A549 (cell line): Measurements from ENCODE around the gene TRIML1. TPM values are rescaled to one million over a fixed set of nuclear protein-coding genes. Genes with fewer than 3 reads are reported as not detected.

Experiments
- ATAC-seq, 2 experiments: fragments of 200-7000 bp in 1 of 2; fragments of >200 bp in 1 of 2; cut with Nextera tagmentation in 1 of 2; cut with Tn5 transposase in 1 of 2; 3 replicates each; pipeline versions ENCODE4 v1.8.0 to v1.9.1; 2018 to 2020; ENCODE audit warnings: mild to moderate bottlenecking in 1 of 2, moderate library complexity in 1 of 2
- CTCF ChIA-PET: fragments of 300-600 bp; sonication (Branson Sonifier 250); formaldehyde crosslinking; extraction: SDS; loops from one replicate; lab custom pipeline; 2021; ENCODE audit warnings: antibody characterized with exemption, inconsistent platforms; lab: Yijun Ruan, JAX
- POLR2A ChIA-PET: fragments of 350-600 bp; formaldehyde crosslinking; extraction: SDS; loops from one replicate; lab custom pipeline; 2021; ENCODE audit warnings: antibody characterized with exemption, inconsistent platforms; lab: Yijun Ruan, JAX
- DNase-seq, 2 experiments: peaks; one replicate each; pipeline versions ENCODE4 v3.0.0 to v3.0.0-alpha.2; 2011 to 2016; ENCODE audit warnings: low read depth in 1 of 2, low spot score in 1 of 2
- FAIRE-seq: peaks from 2 replicates; lab custom pipeline; 2011; peaks lifted over from hg19 to GRCh38; lab: Jason Lieb, UNC
- H3K27ac ChIP-seq, 2 experiments: fragments of >200 bp; sonication (Bioruptor Twin); formaldehyde crosslinking; 3 replicates each; pipeline ENCODE4 v1.5.1; 2016 to 2017
- H3K4me1 ChIP-seq: fragments of >200 bp; sonication (Bioruptor Twin); formaldehyde crosslinking; 3 replicates; pipeline ENCODE4 v1.6.1; 2016
- H3K4me2 ChIP-seq: fragments of >200 bp; sonication (Bioruptor Twin); formaldehyde crosslinking; 3 replicates; pipeline ENCODE4 v1.6.1; 2016
- H3K4me3 ChIP-seq: fragments of >200 bp; sonication (Bioruptor Twin); formaldehyde crosslinking; 3 replicates; pipeline ENCODE4 v1.5.1; 2016
- H3K9me3 ChIP-seq: fragments of >200 bp; sonication (Bioruptor Twin); formaldehyde crosslinking; 3 replicates; pipeline ENCODE4 v1.6.1; 2016
- CBX8 ChIP-seq: fragments of 200-600 bp; sonication (generic); IDR thresholded peaks from 2 replicates; pipeline ENCODE4 v1.6.1; 2016
- ELK1 ChIP-seq: fragments of 150-350 bp; IDR thresholded peaks from 2 replicates; pipeline ENCODE4 v1.6.1; 2014; ENCODE audit warnings: low read depth, mild to moderate bottlenecking, low read length
- EP300 ChIP-seq, 2 experiments: fragments of >200 bp; sonication (Bioruptor Twin); formaldehyde crosslinking; IDR thresholded peaks; 2 replicates in 1 of 2; 3 replicates in 1 of 2; pipeline ENCODE4 v1.6.1; 2016 to 2017
- ESRRA ChIP-seq: fragments of 150-350 bp; IDR thresholded peaks from 2 replicates; pipeline ENCODE4 v1.6.1; 2014; ENCODE audit warnings: mild to moderate bottlenecking, low read length, borderline replicate concordance
- FOSL2 ChIP-seq, 2 experiments: fragments of 450-650 bp in 1 of 2; fragments of >200 bp in 1 of 2; sonication (Bioruptor Twin) in 1 of 2; formaldehyde crosslinking; IDR thresholded peaks; 2 replicates each; pipeline versions ENCODE4 v1.5.0 to v1.6.1; 2016 to 2020; ENCODE audit warnings: mild to moderate bottlenecking in 1 of 2, moderate library complexity in 1 of 2
- GATA3 ChIP-seq: IDR thresholded peaks from 2 replicates; pipeline ENCODE4 v1.6.1; 2012; ENCODE audit warnings: borderline replicate concordance
- HEYL ChIP-seq: fragments of 250-450 bp; sonication (Bioruptor Pico); IDR thresholded peaks from 2 replicates; pipeline ENCODE4 v1.8.0; 2021; ENCODE audit warnings: mild to moderate bottlenecking, moderate library complexity
- HMGXB4 ChIP-seq: fragments of 250-450 bp; sonication (Bioruptor Pico); IDR thresholded peaks from 2 replicates; pipeline ENCODE4 v1.5.0; 2021; ENCODE audit warnings: mild to moderate bottlenecking, moderate library complexity, borderline replicate concordance
- KDM1A ChIP-seq: fragments of 200-600 bp; sonication (generic); IDR thresholded peaks from 2 replicates; pipeline ENCODE4 v1.6.1; 2016; ENCODE audit warnings: low read depth, mild to moderate bottlenecking
- KDM5A ChIP-seq: fragments of 200-600 bp; sonication (generic); IDR thresholded peaks from 2 replicates; pipeline ENCODE4 v1.6.1; 2016; ENCODE audit warnings: antibody characterized with exemption, mild to moderate bottlenecking
- MAX ChIP-seq: IDR thresholded peaks from 2 replicates; pipeline ENCODE4 v1.6.1; 2012
- NPAS2 ChIP-seq: fragments of 250-450 bp; sonication (Bioruptor Pico); IDR thresholded peaks from 2 replicates; pipeline ENCODE4 v1.8.0; 2022; ENCODE audit warnings: mild to moderate bottlenecking, moderate library complexity, borderline replicate concordance
- NR3C1 ChIP-seq: fragments of >200 bp; sonication (Bioruptor Twin); formaldehyde crosslinking; IDR thresholded peaks from 3 replicates; pipeline ENCODE4 v1.6.1; 2017
- PHF8 ChIP-seq: fragments of 200-600 bp; sonication (generic); IDR thresholded peaks from 2 replicates; pipeline ENCODE4 v1.6.1; 2016; ENCODE audit warnings: low read depth, mild to moderate bottlenecking, antibody characterized with exemption, moderate library complexity, borderline replicate concordance
- RAD21 ChIP-seq, 2 experiments: fragments of >200 bp in 1 of 2; sonication (Bioruptor Twin) in 1 of 2; formaldehyde crosslinking in 1 of 2; IDR thresholded peaks in 1 of 2; conservative IDR thresholded peaks in 1 of 2; 2 replicates in 1 of 2; 3 replicates in 1 of 2; pipeline ENCODE4 v1.6.1; 2012 to 2018; ENCODE audit warnings: inconsistent platforms in 1 of 2
- SMC3 ChIP-seq: fragments of >200 bp; sonication (Bioruptor Twin); formaldehyde crosslinking; IDR thresholded peaks from 3 replicates; pipeline ENCODE4 v1.6.1; 2018; ENCODE audit warnings: inconsistent platforms
- USF2 ChIP-seq: fragments of 450-650 bp; IDR thresholded peaks from 2 replicates; pipeline ENCODE4 v1.6.1; 2014; ENCODE audit warnings: antibody characterized with exemption
- WGBS: methylation state at CpG from one replicate; pipeline ENCODE4 v1.1.6; 2017; ENCODE audit errors: missing lambda C conversion rate; 5-methylcytosine and 5-hydroxymethylcytosine counted together
- polyA plus RNA-seq, 4 experiments: library from polyadenylated mRNA; depleted of rRNA in 3 of 4; stranded (reverse); fragments of >200 nt; fragmentation: RNase III in 1 of 4; extraction: RNeasy Plus Mini Kit Qiagen cat#74134 plus additional on column Dnase treatment in 1 of 4; gene quantifications; 2 replicates in 3 of 4; 3 replicates in 1 of 4; pipeline ENCODE4 v1.2.3, GENCODE V29; 2011 to 2017

TRIML1 gene
- polyA plus RNA-seq, 2 of the 4 experiments (the other 2 are of a cell fraction), result not detected

- TF ChIP-seq KDM5A (no peak), EP300 (IDR thresholded peaks at IDR 0.05) (no peak), HMGXB4 (CRISPR knock-in tag) (no peak), KDM1A (no peak), NPAS2 (CRISPR knock-in tag) (no peak), MAX (no peak), CBX8 (no peak), ELK1 (no peak), NR3C1 (no peak)
- TF ChIP-seq, all 56 proteins: peak for 0
- no peaks in the 10 kb centered on the region for H3K4me1 ChIP-seq
- WGBS, result 79% methylated on average over 7 of the region's 7 CpGs
- no peak for FAIRE-seq
- CTCF ChIA-PET, result no interaction called here
- no peaks in the 10 kb centered on the region for H3K9me3 ChIP-seq
- POLR2A ChIA-PET, result no interaction called here
- no peak overlapping the region for H3K4me2 ChIP-seq
- no peak overlapping the region for H3K4me3 ChIP-seq
- ATAC-seq, result no peak
- DNase-seq, result no peak
- H3K27ac ChIP-seq, result peak overlapping the region in 1 of 2 experiments; percentile 35; a peak in 2 of 6 replicates
Observed at GRCh38 chr4:188160406-188160805, 21.2 kb downstream of the TRIML1 start.

GRCh38 chr4:188161167-188161566 lies 21.9 kb downstream of the TRIML1 start:
- Histone ChIP-seq H3K4me2 (no peak overlapping the region), H3K4me3 (no peak overlapping the region), H3K4me1 (no peaks in the 10 kb centered on the region), H3K9me3 (no peaks in the 10 kb centered on the region), H3K27ac (0 out of 6 replicates have a peak overlapping the region, but pooled peaks of 1 of the 2 experiments have one; percentile 48)
- ChIA-PET POLR2A (no interaction called here), CTCF (no interaction called here)
- DNase-seq (no peak), ATAC-seq (no peak), FAIRE-seq (no peak)
- TF ChIP-seq RAD21 (conservative IDR thresholded peaks at IDR 0.05 in 1 of 2, IDR thresholded peaks at IDR 0.05 in 1 of 2) (no peak), SMC3 (no peak), USF2 (no peak)
- 82% methylated on average over 4 of the region's 6 CpGs for WGBS

- ChIA-PET CTCF (no interaction called here), POLR2A (no interaction called here)
- Histone ChIP-seq H3K4me2 (no peak overlapping the region), H3K9me3 (no peaks in the 10 kb centered on the region), H3K27ac (no peak overlapping the region), H3K4me3 (no peak overlapping the region), H3K4me1 (no peaks in the 10 kb centered on the region)
- no peak for ATAC-seq
- no peak for FAIRE-seq
- WGBS, result 82% methylated on average over 6 of the region's 6 CpGs
- no peak for DNase-seq
- TF ChIP-seq ESRRA (no peak), GATA3 (no peak; the same call in 1 of the 2 replicates), HEYL (CRISPR knock-in tag) (no peak), FOSL2 (IDR thresholded peaks at IDR 0.05) (no peak), FOSL2 (CRISPR knock-in tag; IDR thresholded peaks at IDR 0.05) (no peak), PHF8 (no peak), HMGXB4 (CRISPR knock-in tag) (no peak)
Observed at GRCh38 chr4:188162698-188163097, 23.5 kb downstream of the TRIML1 start.
